HG03575 (cell line): ENCODE results near the gene MYO18B.

Source experiments
- ATAC-seq: cut with Tn5 transposase; IDR thresholded peaks from one replicate; pipeline ENCODE4 v1.9.1; 2021; ENCODE audit not compliant: unreplicated experiment, insufficient number of reproducible peaks, low FRiP score; ENCODE audit errors: extremely low read depth

The MYO18B gene

DNA sequence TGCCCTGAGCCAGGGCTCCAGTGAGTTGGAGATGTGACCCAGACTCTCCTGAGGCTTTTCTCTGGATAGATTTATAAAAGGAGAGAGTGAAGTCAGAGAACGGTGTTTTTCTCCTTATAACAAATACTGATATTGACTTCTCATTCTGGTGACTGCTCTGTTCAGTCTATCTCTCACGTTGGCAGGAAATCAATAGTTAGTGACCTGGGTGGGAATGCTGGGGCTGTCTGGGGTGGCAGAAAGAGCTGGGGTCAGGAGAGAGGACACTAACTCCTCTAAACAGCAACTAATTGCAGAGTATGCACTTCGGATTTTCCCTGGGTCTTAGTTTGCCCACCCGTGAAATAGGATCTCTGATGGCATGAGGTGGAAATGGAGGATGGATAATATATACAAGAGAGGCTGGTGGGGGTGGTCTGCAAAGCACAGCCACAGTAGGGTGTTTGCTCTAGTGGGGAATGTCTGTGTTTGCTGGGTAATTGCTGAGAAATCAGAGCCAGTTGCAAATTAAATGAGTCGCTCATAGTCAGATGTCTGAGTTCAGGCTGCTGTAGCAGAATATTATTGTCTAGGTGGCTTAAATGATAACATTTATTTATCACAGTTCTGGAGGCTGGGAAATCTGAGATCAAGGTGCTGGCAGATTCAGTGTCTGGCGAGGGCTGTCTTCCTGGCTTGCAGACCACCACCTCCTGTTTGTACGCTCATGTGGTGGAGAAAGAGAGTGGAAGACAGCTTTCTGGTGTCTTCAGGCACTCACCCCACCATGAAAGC lies 167.8 kb downstream of the MYO18B start:
- no peak for ATAC-seq

DNA sequence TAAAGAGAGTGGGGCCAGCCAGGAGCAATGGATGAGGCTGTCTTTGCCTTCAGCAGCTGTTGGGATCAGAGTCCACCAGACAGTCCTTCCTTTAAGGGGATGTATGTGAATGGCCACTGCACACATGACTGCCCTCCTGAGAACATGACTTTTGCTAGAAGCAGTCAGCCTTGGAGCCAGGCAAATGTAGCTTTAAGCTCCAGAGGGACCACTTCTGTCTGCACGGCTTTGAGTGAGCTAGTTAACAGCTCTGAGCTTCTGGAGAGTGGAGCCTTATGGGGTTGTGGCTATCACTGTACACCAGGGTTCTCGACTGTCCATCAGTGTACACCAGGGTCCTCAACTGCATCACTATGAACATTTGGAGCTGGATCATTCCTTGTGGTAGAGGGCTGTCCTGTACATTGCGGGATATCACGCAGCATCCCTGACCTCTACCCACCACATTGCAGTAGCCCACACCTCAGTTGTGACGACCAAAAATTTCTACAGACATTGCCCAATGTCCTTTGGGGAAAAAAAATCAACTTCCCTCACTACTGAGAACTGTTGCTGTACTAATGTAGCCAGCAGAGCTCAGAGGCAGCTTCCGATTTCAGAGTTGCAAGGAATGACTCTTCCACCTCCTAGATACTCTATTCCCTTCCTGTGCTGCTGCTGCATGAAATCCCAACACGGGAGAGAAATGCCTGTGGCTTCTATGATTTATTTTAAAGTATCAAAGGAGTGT lies 169.4 kb downstream of the MYO18B start:
- ATAC-seq, result no peak

DNA sequence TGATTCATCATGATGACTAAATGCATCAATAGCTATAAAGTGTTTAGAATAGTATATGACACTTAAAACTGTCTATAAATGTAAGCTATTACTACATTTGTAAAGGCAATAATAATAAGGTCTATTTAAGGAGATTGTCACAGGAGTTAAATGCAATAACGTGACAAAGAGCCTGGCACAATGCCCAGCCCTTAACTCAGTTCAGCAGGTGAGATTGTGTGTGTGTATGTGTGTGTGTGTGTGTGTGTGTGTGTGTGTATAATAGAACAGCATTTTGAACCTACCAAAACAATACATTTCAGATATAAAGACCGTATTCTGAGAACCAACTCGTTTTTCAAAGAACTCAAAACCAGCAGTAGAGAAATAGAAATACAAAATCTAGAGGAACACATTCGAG lies 177.5 kb downstream of the MYO18B start:
- no peak for ATAC-seq

DNA sequence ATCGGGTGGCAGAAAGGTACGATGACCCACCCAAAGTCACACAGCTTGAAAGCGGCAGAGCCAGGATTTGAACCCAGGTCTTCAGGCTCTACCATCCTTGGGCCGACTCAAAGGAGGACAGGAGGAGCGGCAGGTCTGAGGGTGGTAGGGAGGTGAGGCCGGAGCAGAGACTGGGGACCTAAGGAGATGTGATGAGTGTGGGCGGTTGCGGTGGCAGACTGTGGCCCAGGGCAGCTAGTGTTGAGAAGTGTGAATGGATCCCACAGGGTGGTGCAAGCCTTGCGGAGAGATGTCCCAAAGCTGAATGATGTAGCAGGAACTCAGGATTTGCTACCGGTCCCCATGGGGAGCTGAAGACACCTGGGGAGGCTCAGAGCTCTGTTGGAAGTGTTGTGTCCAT lies 180.2 kb downstream of the MYO18B start:
- ATAC-seq, result no peak

DNA sequence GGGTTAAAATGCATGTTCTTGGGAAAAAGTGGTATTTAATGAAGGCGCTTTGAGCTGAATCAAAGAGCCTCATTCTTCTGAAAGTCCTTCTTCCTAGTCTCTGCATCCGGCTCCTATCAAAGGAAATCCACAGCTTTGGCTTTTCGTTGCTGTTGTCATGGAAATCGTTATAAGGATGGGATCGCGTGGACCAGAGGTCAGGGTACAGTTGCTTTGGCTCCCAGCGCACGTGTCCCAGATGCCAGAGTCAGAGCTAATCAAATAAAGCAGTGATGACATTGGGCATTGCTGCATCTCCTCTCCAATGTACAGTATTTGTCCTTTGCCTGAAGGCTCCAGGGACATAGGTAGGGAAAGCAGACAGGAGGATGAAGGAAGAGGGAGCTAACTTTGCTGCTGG lies 181.9 kb downstream of the MYO18B start:
- no peak for ATAC-seq

DNA sequence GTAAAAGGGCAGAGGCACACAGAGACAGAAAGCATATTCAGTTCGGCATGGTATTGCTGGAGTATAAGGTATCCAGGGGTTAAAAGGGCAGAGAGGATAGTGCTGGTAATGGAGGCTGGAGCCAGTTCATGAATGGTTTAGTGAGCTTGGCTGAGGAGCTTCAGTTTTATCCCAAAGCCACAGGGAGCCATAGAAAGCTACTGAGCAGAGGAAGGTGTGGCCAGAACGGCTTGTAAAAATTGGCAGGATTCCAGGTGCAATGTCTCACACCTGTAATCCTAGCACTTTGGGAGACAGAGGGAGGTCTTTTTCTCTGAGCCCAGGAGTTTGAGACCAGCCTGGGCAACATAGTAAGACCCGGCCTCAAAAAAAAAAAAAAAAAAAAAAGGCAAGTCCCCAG lies 186.1 kb downstream of the MYO18B start:
- no peak for ATAC-seq

DNA sequence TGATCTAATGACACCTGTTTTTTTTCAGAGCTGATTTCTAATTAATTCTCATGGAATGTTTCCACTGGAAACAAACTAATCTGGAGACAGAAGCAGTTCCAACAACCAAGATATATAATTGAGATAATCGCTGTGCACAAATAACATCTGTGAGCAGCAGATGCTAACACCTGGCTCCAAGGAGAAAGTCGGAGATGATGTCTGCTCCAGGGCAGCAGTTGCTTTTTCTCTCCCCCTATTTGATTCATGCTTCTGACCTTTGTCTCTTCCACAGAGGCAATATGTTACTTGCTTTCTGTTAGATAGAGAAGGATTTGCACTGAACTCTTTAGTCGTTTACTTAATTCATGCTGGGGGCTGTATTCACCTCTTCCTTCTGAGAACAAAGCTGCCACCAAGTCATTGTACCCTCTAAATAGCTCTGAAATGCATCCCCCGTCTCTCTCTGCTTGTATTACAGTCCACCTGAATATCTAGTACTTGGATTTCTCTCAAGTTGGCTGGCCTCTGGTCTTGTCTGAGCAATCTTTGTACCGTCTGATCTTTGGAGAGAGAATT lies 187.4 kb downstream of the MYO18B start:
- ATAC-seq, result no peak

DNA sequence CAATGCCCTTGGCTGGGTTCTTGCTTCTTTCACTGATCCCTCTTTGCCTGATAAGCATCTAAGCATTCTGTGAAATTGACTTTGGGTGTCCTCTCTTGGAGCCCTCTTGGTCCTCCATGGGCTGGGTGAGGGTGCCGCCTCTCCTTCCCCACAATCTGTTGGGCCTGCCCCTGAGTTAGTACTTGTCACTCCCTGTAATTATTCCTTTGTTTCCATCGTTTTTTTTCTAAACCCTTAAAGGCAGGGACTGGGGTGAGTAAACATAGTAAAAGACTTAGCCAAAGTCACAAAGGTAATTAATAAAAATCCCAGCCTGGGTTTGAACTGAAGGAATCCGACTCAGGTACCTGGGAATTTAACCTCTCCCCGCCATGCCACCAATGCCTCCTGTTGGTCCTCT lies 188.1 kb downstream of the MYO18B start:
- no peak for ATAC-seq

DNA sequence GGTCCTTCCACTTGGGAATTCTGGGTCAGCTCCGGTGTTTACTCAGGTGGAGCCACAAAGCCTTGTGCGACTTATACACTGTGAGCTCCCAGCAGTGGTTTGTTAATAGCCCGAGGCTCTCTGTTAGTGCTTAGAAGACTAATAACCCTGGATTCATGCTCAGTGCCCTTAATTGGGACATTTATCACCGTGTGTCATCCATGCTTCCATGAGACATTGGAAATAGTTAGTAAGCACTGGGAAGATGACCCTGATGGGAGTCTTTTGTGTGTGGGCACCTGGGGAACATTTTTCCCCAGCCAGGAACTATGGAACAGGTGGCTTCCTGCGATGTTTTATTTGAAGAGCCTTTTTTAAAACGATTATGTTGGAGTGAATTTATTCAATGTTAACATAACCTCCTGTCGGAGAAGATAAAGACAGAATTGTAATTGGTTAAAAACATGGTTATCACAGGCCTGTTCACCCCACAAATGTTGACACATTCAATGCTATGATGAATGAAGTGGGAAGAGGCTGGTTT lies 188.9 kb downstream of the MYO18B start:
- ATAC-seq, result no peak

DNA sequence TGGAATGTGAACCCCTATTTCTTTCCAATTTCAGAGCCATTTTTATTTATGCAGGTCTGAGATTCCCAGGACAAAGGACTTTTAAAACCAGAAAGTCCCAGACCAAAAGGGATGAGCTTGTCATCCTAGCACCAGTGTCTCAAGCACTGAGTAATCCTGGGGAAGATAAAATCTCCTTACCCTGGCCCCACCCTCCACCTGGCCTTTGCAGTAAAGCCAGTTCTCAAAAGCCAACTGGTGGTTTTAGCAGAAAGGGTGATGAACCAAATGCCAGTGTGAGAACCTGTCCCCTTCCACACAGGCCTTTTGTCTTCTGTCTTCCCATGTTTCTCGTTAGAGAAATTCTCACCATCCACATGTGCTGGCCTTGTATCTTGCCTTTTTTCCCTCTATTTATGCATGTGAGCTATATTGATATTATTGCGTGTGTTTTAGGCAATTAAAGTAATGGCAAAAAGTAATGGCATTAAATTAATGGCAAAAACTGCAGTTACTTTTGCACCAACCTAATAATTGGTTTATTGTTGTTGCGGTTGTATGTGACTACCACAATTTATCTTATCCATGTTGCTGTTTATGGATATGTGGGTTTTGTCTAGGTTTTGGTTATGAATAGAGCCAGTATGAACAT lies 191.3 kb downstream of the MYO18B start:
- no peak for ATAC-seq

DNA sequence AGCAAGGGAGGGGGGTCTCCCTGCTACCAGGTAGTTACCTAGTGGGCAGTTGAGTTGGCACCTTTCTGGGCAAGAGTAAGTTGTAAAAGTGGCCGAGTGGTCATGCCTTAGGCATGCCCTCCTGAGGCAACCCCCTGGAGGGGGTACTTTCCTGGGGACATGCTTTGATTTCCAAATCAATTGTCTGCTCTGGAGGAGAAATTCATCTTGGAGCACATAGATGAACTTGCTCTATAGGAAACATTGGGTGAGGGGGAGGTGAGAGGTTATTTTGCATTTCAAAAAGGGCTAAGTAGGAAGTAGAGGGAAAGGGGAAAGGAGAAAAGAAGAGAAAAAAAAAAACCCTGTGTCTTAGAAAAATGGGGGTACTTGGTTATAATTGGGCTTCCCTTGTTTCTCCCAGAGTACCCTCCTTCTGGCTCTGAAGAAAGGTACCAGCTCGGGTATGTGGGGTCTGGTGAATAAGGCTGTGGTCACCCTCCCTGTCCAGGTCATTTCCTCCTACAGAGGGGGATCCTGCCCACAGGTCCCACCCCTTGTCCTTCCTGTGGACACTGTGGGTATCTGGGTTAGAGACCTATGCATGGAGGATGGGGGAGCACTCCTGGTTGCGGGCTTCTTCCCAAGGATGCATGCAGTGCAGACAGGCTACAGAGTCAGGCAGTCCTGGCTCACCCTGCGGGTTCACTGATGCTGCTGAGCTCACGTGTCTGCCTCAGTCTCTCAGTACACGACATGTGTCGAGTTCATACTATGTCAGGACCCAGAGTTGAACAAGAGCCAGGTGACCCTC lies 193.5 kb downstream of the MYO18B start:
- no peak for ATAC-seq

DNA sequence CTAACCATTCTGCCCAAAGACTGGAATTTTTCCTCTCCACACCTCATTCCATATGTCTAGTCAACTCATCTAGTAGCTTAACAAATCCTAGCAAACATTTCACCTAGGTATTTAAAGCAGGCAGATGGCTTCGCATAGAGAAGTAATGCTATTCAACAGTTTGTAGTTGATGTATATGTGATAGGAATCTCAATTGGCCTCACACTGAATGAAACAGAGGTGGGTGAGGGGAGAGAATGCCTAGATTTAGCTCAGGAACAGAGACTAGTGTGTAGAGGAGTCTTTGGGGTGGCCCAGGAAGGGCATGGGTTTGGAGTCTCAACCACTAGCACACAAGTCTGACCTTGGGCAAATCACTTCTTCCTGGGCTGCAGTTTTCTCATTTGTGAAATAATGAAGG lies 196.2 kb downstream of the MYO18B start:
- ATAC-seq, result no peak

DNA sequence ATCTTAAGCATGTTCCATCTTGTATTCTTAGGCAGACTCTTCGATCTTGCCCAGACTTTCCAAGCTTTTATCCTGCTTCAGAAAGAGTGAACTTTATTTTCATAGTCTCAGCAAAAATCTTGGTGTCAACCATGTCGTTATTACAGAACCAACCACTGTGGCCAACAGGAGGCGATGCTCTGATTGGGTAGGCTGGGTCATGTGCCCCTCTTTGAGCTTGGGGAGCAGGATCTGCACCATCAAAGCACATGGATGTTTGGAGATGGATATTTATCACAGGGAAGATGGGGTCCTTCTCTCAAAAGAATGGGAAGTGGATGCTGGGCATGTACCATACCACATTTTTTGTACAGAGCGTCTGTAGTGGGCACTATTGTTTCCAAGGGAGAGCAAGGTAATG lies 197.4 kb downstream of the MYO18B start:
- no peak for ATAC-seq

DNA sequence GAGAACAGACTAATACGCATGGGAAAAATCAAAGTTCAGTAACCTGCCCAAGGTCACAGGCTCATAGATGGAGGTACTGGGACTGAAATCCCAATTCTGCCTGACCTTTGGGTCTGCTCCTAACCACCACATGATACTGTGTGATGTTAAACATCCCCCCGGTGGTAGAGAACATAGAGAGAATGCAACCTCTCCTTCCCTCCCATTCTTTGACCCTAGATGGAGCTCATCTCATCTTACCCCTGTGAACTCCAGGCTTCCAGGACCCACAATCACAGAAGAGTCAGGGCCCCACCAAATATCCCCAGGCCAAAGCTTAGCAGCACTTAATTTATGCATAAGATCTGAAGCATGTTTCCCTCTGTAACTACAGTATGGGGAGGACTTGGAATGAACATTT lies 198.5 kb downstream of the MYO18B start:
- no peak for ATAC-seq

DNA sequence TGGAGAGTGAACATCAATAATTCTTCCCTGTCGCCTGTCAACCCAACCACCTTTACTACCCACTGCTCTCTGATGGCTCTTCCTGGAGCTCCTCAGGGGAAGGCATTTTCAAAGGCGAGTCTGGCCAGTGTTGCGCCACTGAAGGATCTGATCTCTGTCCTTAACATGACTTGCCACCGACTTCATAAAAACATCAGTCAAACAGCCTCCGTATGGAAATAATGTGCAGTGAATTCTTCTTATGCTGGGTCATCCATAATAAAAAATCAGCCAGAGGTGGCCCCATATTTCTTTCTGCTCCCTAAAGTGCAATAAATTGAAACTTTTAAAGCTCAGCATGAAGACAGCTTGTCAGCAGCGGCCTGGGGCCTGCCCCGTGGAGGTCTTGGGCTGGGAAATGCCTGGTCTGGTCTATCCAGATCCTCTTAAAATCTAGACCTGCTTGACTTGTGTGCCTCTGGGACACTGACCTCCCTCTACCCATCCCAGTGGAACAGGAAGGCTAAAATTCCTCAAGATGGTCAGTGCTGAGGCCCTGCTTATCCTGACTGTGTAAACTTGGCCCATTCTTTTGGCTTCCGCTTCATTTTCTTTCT lies 199.5 kb downstream of the MYO18B start:
- ATAC-seq, result no peak

DNA sequence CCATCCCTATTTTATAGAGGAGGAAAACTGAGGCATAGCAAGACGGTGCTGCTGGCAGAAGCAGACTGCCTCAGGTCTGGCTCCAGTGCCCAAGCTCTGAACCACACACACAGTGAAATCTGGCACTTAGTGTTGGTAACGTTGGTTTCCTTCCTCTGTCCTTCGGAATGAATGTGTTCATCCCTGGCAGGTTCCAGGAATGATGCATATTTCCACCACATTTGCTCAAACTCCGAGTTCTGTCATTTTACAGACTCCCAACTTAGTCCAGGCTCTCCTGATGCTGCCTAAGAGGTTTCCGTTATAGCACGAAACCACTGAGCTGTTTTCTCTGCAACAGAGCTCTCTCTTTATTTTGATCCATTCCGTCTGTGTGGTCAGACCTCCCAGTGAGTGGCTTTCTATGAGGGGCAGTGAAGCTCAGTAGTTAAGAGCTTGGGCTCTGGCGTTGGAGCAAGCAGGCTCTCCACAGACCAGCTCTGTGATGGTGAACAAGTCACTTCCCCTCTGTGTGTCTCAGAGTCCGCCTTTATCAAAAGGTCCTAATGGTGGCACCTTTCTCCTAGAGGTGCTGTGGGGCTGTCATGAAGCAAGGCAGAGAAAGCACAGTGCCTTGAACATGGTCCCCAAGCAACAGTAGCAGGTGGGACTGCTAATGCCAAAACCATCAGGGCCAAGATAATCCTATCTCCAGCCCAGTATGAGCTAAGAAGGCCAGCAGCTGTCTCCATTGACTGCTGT lies 200.3 kb downstream of the MYO18B start:
- ATAC-seq, result no peak

DNA sequence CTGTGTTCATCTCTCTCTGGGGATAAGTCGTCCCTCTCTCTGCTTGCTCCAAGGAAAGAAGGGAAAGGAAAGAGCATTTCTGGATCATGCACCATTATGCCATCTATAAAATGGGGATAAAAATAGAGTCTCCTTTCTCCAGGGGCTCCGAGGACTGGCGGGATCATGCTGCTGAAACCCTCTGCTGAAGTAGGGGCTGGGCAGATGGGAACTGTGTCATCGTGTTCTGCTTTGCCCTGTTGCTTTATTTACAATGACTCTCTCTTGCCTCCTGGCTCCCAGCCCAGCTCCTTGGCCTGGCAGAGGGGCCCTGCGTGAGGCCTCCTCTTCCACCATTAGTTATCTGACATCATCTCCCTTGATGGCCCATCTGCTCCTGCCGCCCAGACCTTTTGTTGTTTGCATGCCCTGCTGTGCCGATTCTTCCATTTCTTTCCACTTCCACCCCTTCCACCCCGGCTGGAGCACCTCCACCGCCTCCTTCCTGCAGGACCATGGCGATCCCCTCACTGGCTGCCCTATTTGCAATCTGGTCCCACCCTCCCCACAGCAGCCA lies 200.9 kb downstream of the MYO18B start:
- no peak for ATAC-seq

DNA sequence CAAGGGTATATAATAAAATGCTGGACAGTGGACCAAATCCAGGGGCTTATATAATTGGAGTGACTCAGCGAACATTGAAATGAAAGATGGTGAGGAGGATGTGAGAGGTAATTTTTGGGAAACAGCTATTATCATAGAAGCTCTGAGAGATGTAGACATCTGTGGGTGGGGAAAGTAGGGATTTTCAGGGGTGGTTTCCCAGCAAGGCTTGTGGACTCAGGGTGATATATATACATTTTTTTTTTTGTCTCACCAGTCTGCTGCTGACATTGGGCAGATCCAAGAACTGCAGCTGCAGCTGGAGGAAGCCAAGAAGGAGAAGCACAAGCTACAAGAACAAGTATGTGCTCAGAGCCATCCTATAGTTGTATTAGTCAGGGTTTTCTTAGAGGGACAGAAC lies 208.1 kb downstream of the MYO18B start:
- no peak for ATAC-seq
